ENCODE results near the gene KRTAP6-1.

DNA sequence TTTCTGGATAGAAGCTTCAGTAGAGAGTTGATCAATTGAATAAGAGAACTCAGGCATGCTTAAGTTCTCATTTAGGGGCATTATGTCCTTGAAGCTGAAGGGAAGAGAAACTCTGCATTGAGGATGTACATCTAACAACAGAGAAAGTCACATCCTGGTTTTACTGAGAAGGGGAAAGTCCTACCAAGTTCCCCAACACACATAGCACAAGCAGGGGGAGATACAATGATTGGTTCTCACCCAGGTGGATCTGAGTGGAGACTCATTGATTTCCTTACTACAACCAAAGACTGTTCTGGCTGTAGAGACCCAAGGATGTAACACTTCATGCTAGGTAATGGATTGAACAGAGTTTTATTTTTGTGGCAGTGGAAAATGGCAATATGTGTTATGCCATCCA, 1.5 kb upstream of the KRTAP6-1 start:
- TF ChIP-seq EZH2 (IDR thresholded peaks at IDR 0.05; ENCODE audit: insufficient read depth, poor library complexity, severe bottlenecking) (no peak), EZH2phosphoT487 (IDR thresholded peaks at IDR 0.05; ENCODE audit: insufficient read depth, low read depth) (no peak)
